H54 (cell line): Measurements from ENCODE around the gene NHERF1.

Source experiments
- DNase-seq: peaks from one replicate; pipeline ENCODE4 v3.0.0; 2011; ENCODE audit warnings: low spot score, mixed read lengths; ENCODE audit not compliant: insufficient read length
- FAIRE-seq: peaks from 3 replicates; lab custom pipeline; 2011; peaks lifted over from hg19 to GRCh38; lab: Jason Lieb, UNC
- POLR2A ChIP-seq: IDR thresholded peaks from 2 replicates; pipeline ENCODE4 v1.6.1; 2011; ENCODE audit warnings: low read depth, mild to moderate bottlenecking, low read length

The NHERF1 gene

DNA sequence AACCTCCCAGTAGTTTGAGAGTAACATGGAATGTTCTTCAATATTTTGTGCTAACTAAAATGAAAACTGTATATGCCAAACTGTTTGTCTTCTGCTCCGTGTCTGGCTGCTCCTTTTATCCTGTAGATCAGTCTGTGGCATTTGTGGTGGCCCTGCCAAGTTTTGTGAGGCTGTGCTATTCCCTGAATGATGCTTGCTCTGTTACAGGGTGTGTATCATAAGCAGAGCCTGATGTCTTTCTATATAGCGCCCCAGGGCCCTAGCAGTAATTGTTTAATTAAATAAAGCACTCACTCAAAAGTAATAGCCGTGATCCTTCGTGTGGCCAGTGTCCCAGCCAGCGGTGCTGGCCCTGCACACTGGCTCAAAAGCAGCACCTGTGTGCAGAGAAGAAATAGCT, 55.5 kb downstream of the NHERF1 start:
- FAIRE-seq (no peak), DNase-seq (no peak)
- TF ChIP-seq POLR2A, result no peak

GRCh38 chr17:74804683-74805082, 56.3 kb downstream of the NHERF1 start:
- no peak for FAIRE-seq
- no peak for TF ChIP-seq POLR2A

GRCh38 chr17:74805591-74805991, 57.2 kb downstream of the NHERF1 start:
- no peak for TF ChIP-seq POLR2A
- no peak for DNase-seq
- no peak for FAIRE-seq

More at GRCh38 chr17:74804683-74805082, 56.3 kb downstream of the NHERF1 start:
- no peak for DNase-seq

DNA sequence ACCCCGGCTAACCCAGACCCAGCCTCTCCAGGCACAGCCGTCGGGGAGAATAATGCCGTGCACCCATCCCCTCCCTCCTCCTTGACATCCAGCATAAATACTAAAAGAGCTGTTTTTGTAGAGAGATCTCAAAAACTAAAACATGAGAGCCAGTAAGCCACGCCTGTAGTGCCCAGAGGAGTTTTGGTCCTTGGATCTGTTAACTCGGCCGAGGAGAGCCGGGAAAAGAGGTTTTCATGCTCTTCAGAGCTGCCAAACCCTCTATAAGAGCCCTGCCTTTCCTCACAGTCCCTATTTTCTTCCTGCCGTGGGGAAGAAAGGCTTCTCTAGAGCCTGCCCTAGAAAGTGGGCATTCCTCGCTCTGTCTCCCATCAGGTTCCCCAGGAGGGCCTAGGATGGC, 57.9 kb downstream of the NHERF1 start:
- no peak for FAIRE-seq
- TF ChIP-seq POLR2A, result no peak
- DNase-seq, result no peak

DNA sequence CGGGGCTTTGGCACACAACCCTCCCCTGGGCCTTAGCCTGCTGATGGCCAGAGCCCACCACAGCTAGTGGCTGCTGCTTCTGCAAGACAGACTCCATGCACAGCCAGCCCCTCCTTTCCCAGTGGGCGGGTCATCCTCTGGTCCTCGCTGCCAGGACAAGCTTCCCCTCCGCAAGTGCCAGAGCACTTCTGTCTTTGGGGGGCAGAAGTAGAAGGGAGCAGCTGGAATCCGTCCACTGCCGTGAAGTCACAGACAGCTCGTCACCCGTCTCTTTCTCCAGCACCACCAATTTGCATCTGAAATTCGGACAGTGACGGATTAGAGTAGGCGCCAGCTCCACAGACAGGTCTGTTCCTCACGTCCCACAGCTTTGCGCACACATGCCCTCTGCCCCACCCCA, 59.0 kb downstream of the NHERF1 start:
- DNase-seq (no peak), FAIRE-seq (no peak)
- no peak for TF ChIP-seq POLR2A

- DNase-seq, result no peak
- FAIRE-seq, result no peak
- TF ChIP-seq POLR2A, result no peak
These were observed 59.5 kb downstream of the NHERF1 start for GRCh38 chr17:74807925-74808324.

DNA sequence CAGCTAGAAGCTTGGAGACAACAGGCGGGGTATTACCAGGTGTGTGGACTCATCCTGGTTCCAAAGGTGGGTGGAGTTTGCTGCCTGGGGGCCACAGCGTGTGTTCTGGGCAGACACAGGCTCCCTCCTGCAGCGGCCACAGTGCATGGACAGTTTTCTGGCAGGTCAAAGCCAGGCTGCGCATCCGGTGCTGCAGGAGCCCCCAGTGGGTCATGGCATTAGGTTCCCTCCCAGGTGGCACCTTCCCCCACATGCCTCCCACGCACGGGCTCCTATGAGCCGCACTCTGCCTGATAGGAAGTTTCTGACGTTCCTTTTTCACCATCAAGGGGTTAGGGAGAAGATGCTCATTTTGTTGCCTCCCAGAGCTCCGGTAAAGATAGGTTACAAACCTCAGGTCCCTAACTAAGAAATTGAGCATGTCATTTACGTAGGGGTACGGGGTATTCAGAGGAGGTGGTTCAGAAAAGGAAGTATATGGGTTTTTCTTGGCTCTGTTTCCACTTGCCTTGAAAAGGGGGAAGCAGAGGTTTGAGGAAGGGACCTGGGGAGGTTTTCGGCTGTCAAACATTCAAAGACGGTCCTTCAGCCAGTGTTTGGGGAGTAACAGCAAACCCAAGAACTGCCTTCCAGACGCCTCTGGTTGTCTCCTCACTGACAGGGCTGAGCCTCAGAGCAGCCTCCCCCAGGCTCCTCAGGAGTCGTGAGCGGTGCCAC, 60.4 kb downstream of the NHERF1 start:
- FAIRE-seq, result no peak
- TF ChIP-seq POLR2A, result no peak
- DNase-seq, result no peak

DNA sequence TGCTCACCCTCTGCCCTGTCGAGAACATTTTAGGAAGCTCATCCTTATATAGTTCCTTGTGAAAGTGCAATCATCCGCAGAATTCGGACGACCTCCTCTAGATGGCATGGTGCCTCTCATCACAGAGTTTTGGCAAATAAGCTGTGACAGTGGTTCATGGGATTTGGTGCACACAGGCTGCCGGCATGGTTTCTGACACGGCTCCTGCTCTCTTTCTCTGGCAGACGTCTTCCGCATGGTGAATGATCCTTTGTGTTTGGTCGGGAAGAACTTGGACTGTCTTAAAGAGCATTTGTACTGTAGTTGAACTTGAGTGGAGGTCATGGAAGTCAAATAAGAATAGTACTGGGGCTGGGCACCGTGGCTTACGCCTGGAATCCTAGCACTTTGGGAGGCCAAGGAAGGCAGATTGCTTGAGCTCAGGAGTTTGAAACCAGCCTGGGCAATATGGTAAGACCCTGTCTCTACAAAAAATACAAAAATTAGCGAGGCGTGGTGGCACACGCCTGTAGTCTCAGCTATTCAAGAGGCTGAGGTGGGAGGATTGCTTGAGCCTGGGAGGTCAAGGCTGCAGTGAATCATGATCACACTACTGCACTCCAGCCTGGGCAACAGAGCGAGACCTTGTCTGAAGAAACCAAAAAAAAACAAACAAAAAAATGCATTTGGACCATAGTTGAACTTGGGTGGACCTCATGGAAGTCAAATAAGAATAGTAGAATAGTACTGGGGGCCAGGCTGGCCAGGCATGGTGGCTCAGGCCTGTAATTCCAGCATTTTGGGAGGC, 62.5 kb downstream of the NHERF1 start:
- DNase-seq, result no peak
- no peak for TF ChIP-seq POLR2A
- FAIRE-seq, result no peak

DNA sequence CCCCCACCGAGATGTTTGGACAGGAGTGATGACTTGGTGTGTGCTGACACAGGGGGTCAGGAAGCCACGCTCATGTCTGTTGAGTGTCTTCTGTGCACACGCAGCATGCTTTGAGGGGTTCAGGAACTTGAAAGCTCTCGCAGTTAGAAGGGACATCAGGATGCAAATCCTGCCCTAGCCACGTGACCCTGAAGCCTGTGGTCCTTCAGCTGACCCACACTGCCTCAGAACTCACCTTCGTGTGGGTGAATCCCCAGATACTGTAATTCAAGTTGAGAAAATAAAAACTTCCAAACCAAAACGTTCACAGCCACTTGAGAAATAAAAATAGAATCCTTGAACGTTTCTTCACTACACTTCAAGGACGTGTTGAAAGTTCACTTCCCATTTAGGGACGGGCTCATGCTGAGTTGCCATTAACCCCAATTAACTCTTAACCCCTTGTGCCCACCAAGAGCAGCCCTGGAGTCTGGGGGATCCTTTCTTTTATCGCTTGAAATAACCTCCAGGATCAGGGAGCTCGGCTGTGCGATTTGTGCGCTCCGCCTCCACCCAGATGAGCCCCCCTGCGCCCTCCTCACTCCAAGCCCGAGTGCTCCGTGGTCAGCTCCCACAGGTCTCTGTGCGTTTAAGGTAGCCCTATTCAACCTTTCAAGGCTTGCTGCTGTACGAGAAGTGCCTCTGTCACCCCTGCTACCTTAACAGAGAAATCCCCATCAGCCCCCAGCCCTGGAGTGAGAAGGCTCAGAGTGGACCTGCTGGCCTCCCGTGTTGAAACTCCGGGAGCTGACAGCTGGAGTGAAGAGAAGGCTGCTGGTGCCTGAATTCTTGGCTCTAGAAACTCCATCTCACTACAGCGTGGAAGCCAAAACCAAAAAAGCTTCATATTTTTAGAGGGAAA, 63.9 kb downstream of the NHERF1 start:
- DNase-seq, result no peak
- TF ChIP-seq POLR2A, result no peak
- FAIRE-seq, result no peak

- DNase-seq (no peak), FAIRE-seq (no peak)
- TF ChIP-seq POLR2A, result no peak
These were observed 66.0 kb downstream of the NHERF1 start for GRCh38 chr17:74814453-74814852.

- DNase-seq (no peak), FAIRE-seq (no peak)
- TF ChIP-seq POLR2A, result no peak
These were observed 66.6 kb downstream of the NHERF1 start for GRCh38 chr17:74815067-74815466.

GRCh38 chr17:74815550-74816370, 67.3 kb downstream of the NHERF1 start:
- no peak for TF ChIP-seq POLR2A
- FAIRE-seq (no peak), DNase-seq (no peak)

DNA sequence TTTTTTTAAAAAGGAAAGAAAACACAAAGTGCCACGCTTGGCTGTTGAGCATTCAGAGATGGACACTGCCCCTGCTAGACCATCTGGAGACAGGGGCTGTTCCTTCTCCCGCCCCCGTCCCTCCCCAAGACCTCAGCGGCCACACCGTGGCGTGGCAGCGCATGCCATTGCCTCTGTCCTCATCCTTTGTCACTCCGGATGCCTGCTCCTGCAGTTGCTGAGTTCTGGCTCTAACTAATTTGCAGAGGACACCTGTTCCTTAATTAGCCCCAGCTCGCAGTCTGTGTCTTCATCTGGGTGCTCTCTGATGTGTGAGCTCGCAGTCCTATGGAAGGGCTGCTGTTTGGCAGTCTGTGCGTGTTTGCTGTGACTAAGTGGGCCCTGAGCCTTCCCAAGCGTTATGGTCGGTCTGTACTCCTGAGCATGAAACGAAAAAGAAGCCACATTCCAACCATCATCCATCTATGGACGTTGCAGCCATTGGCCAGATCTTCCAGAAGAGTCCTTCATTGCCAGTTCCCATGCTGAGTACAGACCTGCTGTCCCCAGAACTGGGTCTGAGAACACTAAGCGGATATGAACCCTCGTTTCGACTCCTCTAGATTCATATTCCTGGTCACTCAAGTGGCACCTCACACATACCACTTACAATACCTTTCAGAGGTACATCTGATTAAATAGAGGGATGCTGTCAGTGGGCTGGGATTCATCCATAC, 68.6 kb downstream of the NHERF1 start:
- no peak for TF ChIP-seq POLR2A
- no peak for FAIRE-seq
- no peak for DNase-seq
